ENCODE results near the gene ZNF697. TPM values are rescaled to one million over a fixed set of nuclear protein-coding genes. Genes with fewer than 3 reads are reported as not detected.

ZNF697 gene
- total RNA-seq, 1 experiment from 2014 or later: 4.5 TPM

- no peak for DNase-seq (ENCODE audit: low spot score)
- in situ Hi-C loops (cut with HindIII; ENCODE audit: low sequenced_read_pairs): no loop called here
Measured at GRCh38 chr1:119670898-119671297, 22.8 kb upstream of the ZNF697 start.

- in situ Hi-C loops (cut with HindIII; ENCODE audit: low sequenced_read_pairs): no loop called here
- no peak for DNase-seq (ENCODE audit: low spot score)
Measured at GRCh38 chr1:119667173-119667572, 19.1 kb upstream of the ZNF697 start.

- DNase-seq (ENCODE audit: low spot score): no peak
- in situ Hi-C loops (cut with HindIII; ENCODE audit: low sequenced_read_pairs): no loop called here
Measured at GRCh38 chr1:119664067-119664466, 16.0 kb upstream of the ZNF697 start.

GRCh38 chr1:119662034-119662437 is 14.0 kb upstream of the ZNF697 start:
- DNase-seq (ENCODE audit: low spot score): no peak
- in situ Hi-C loops (cut with HindIII; ENCODE audit: low sequenced_read_pairs): no loop called here

GRCh38 chr1:119660253-119661083 is 12.4 kb upstream of the ZNF697 start:
- in situ Hi-C loops (cut with HindIII; ENCODE audit: low sequenced_read_pairs): no loop called here

GRCh38 chr1:119659628-119660027 is 11.6 kb upstream of the ZNF697 start:
- in situ Hi-C loops (cut with HindIII; ENCODE audit: low sequenced_read_pairs): no loop called here
- DNase-seq (ENCODE audit: low spot score): no peak

More at GRCh38 chr1:119660253-119661083, 12.4 kb upstream of the ZNF697 start:
- DNase-seq (ENCODE audit: low spot score): no peak

- in situ Hi-C loops (cut with HindIII; ENCODE audit: low sequenced_read_pairs): no loop called here
- no peak for DNase-seq (ENCODE audit: low spot score)
Measured at GRCh38 chr1:119656410-119656955, 8.4 kb upstream of the ZNF697 start.

GRCh38 chr1:119655154-119655553 is 7.1 kb upstream of the ZNF697 start:
- in situ Hi-C loops (cut with HindIII; ENCODE audit: low sequenced_read_pairs): no loop called here
- DNase-seq (ENCODE audit: low spot score): no peak

GRCh38 chr1:119653839-119654170 is 5.7 kb upstream of the ZNF697 start:
- in situ Hi-C loops (cut with HindIII; ENCODE audit: low sequenced_read_pairs): no loop called here
- no peak for DNase-seq (ENCODE audit: low spot score)

- DNase-seq (ENCODE audit: low spot score): no peak
- in situ Hi-C loops (cut with HindIII; ENCODE audit: low sequenced_read_pairs): no loop called here
Measured at GRCh38 chr1:119653135-119653838, 5.2 kb upstream of the ZNF697 start.

GRCh38 chr1:119652587-119652986 is 4.5 kb upstream of the ZNF697 start:
- in situ Hi-C loops (cut with HindIII; ENCODE audit: low sequenced_read_pairs): no loop called here
- no peak for DNase-seq (ENCODE audit: low spot score)

GRCh38 chr1:119651641-119652040 is 3.6 kb upstream of the ZNF697 start:
- DNase-seq (ENCODE audit: low spot score): no peak
- in situ Hi-C loops (cut with HindIII; ENCODE audit: low sequenced_read_pairs): no loop called here

- in situ Hi-C loops (cut with HindIII; ENCODE audit: low sequenced_read_pairs): no loop called here
- DNase-seq (ENCODE audit: low spot score): no peak
Measured at GRCh38 chr1:119651133-119651532, 3.1 kb upstream of the ZNF697 start.

GRCh38 chr1:119648620-119649004 is 546 bp upstream of the ZNF697 start:
- in situ Hi-C loops (cut with HindIII; ENCODE audit: low sequenced_read_pairs): no loop called here
- DNase-seq (ENCODE audit: low spot score): no peak

GRCh38 chr1:119647228-119647733 is 785 bp downstream of the ZNF697 start:
- in situ Hi-C loops (cut with HindIII; ENCODE audit: low sequenced_read_pairs): no loop called here
- peak; percentile 14 for DNase-seq (ENCODE audit: low spot score)

- DNase-seq (ENCODE audit: low spot score): no peak
- in situ Hi-C loops (cut with HindIII; ENCODE audit: low sequenced_read_pairs): no loop called here
Measured at GRCh38 chr1:119646521-119647227, 1.4 kb downstream of the ZNF697 start.

- no peak for DNase-seq (ENCODE audit: low spot score)
- in situ Hi-C loops (cut with HindIII; ENCODE audit: low sequenced_read_pairs): no loop called here
Measured at GRCh38 chr1:119639109-119639508, 9.0 kb downstream of the ZNF697 start.

GRCh38 chr1:119637710-119638109 is 10.4 kb downstream of the ZNF697 start:
- in situ Hi-C loops (cut with HindIII; ENCODE audit: low sequenced_read_pairs): no loop called here
- DNase-seq (ENCODE audit: low spot score): no peak

GRCh38 chr1:119636491-119637089 is 11.5 kb downstream of the ZNF697 start:
- in situ Hi-C loops (cut with HindIII; ENCODE audit: low sequenced_read_pairs): no loop called here
- no peak for DNase-seq (ENCODE audit: low spot score)
